GM10266 (cell line): ENCODE data around the gene RNF182.

Experiments used
- DNase-seq: peaks from one replicate; pipeline ENCODE4 v3.0.0; 2012; ENCODE audit errors: extremely low spot score
- TF ChIP-seq, protein P1 (sequence below): IDR thresholded peaks from 2 replicates; pipeline ENCODE4 v1.5.1; 2012; ENCODE audit warnings: mild to moderate bottlenecking, low read depth; ENCODE audit not compliant: control insufficient read depth, insufficient read depth; ENCODE audit errors: missing control alignments

RNF182 gene

DNA sequence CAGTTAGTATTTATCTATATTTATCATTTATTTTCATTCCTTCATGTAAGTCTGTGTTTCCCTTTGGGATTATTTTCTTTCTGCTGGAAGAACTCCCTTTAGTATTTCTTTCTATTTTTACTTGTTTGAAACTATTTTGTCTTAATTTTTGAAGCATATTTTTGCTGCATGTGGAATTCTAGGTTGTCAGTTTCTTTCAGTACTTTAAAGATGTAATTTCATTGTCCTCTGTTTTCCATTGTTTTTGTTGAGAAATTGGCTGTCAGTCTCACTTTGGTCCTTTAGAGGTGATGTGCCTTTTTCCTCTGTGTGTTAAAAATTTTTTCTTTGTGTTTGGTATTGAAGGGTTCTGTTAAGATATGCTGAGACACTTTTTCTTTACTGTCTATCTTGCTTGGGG, 17.1 kb downstream of the RNF182 start:
- DNase-seq = no peak
- TF ChIP-seq, protein P1, sequence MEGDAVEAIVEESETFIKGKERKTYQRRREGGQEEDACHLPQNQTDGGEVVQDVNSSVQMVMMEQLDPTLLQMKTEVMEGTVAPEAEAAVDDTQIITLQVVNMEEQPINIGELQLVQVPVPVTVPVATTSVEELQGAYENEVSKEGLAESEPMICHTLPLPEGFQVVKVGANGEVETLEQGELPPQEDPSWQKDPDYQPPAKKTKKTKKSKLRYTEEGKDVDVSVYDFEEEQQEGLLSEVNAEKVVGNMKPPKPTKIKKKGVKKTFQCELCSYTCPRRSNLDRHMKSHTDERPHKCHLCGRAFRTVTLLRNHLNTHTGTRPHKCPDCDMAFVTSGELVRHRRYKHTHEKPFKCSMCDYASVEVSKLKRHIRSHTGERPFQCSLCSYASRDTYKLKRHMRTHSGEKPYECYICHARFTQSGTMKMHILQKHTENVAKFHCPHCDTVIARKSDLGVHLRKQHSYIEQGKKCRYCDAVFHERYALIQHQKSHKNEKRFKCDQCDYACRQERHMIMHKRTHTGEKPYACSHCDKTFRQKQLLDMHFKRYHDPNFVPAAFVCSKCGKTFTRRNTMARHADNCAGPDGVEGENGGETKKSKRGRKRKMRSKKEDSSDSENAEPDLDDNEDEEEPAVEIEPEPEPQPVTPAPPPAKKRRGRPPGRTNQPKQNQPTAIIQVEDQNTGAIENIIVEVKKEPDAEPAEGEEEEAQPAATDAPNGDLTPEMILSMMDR = no peak

DNA sequence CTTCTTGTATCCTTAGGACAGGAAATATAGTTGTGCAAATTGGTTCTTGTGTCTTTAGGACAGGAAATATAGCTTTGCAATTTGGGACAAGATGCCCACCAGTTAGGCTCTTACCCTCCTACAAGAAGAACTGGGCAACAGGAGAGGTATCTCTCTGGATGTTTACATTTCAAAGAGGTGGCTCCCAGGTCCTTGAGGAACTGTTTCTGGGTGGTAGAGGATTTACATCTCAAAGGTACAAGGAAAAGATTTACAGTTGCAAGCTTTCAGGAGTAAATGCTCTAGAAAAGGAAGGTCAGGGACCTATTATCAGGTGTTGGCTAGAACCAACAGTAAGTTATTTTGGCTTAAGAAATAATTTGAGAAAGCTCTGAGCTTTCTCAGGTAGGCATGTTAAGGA, 19.2 kb downstream of the RNF182 start:
- TF ChIP-seq, protein P1 = no peak

DNA sequence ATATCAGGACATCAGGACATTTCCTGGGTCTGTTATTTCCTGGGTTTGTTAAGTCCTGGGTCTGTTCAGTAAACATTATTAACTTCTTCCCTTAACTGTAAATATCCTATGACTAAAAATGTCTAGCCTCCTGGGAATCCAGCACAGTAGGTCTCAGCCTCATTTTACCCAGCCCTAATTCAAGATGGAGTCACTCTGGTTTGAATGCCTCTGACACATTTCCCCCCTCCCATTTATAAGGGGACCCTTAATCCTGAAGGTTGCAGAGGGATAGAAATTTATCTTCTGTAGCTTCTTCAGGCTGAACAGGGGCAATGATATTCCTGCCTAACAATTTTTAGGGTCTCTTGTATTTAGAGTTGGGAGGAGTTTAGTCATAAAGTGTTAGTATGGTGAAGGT, 21.8 kb downstream of the RNF182 start:
- DNase-seq = no peak
- TF ChIP-seq, protein P1 = no peak

More for the DNA sequence above, 19.2 kb downstream of the RNF182 start:
- no peak for DNase-seq

DNA sequence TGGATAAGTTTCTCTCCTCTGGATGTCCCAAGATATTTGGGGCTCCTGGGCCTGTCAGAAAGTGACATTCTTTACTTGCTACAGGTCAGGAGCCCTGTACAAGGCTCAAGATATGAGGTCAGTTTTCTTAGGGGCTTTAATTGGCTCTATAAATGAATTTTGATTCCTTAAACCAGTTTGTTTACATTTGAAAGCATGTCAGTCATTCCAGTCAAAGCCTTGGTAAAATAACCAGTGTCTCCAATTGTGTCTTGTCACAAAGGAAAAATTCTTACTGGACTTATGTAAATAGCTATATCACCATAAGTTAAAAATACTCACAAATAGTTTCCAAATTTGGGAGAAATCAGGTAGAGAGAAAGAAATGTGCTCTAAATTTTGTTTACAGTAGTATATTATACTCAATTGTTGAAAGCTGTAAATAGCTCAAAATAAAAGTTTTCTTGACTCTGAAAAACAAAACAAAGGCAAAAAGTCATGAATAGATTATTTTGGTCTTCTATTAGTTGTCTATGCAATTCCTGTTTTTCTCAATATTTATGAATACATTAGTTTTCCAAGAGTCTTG, 22.9 kb downstream of the RNF182 start:
- DNase-seq = no peak
- TF ChIP-seq, protein P1 = no peak

DNA sequence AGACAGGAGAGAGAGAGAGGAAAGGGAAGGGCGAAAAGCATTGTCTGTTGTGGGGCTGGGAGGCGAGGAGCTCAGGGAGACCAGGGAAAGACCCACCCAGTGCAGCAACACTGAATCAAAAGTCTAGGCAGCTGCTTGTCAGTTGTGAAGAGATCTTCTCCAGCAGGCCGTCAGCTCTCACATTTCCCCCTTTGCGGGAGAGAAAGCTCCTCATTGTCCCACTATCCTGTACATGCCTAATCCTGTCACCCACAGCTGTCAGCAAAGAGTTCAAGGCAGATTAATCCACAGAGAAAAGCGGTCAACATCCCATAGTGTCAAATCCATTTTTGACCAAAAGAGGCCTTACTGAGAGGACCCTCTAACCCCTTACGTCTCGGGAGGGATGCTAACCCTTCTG, 27.3 kb downstream of the RNF182 start:
- TF ChIP-seq, protein P1 = no peak
- DNase-seq = no peak

DNA sequence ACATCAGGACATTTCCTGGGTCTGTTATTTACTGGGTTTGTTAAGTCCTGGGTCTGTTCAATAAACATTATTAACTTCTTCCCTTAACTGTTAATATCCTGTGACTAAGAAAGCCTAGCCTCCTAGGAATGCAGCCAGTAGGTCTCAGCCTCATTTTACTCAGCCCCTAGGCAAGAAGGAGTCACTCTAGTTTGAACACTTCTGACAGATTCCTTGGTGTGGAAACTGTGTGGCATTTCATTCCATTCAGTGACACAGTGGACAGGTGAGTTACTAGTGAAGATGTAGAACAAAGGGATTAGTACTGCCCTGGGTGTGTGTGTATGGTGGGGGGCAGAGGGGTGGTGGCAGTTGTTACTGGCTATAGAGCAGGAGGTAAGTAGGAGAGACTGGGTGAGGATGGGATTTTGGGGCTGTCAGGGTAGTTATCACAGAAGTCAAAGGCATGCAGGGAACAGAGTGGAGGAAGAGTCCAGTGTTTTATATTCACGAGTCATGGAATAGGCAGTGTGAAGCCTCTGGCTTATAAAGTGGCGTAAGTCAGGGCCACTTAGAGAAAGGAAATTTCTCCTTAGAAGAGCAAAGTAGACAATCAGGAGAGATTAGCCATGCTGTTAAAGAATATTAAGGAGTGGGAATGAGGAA, 28.4 kb downstream of the RNF182 start:
- TF ChIP-seq, protein P1 = no peak
- no peak for DNase-seq

DNA sequence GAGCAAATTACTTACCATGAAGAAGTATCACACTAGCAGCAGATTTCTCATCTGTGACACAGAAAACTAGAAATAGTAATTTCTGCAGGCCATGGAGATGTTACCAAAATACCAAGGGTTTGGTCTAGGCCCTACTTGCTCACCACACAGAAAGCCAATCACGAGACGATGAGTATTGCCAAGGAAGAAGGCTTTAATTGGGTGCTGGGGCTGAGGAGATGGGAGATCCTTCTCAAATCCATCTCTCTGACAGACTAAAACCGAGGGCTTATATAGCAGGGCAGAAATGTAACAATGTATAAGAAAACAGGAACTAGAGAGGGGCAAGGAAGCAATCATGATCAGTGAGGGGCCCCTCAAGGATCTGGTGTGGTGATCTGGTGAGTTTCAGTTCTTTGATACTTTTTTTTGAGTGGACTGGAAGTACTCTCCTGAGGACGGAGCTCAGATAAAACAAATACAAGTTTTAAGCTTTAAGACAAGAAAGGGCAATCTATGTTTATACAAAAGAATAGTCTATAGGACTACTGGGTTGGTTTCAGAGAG, 40.9 kb downstream of the RNF182 start:
- DNase-seq = no peak
- TF ChIP-seq, protein P1 = no peak
